ENCODE data around the gene NUBP2.

The NUBP2 gene

GRCh38 chr16:1825864-1826690 is 43.3 kb downstream of the NUBP2 start:
- DNase-seq (ENCODE audit: insufficient read length, low spot score) (peak; percentile 85), FAIRE-seq (no peak)

GRCh38 chr16:1826691-1827573 is 44.2 kb downstream of the NUBP2 start, which contains the start of the genes FAHD1 and HAGH:
FAHD1 (plus strand) TSS chr16:1827206; CDS start chr16:1827239, 33 bp downstream.
HAGH (minus strand) TSS chr16:1826825; CDS start chr16:1826787, 38 bp downstream.
- DNase-seq (ENCODE audit: insufficient read length, low spot score) (peak; percentile 99), FAIRE-seq (peak; percentile 95)

GRCh38 chr16:1828645-1829410 is 46.1 kb downstream of the NUBP2 start:
- FAIRE-seq (no peak), DNase-seq (ENCODE audit: insufficient read length, low spot score) (no peak)

GRCh38 chr16:1830213-1830612 is 47.5 kb downstream of the NUBP2 start:
- FAIRE-seq (no peak), DNase-seq (ENCODE audit: insufficient read length, low spot score) (no peak)

- FAIRE-seq (no peak), DNase-seq (ENCODE audit: insufficient read length, low spot score) (no peak)
Measured at GRCh38 chr16:1831186-1832075, 48.7 kb downstream of the NUBP2 start.

- FAIRE-seq, result no peak
- DNase-seq (ENCODE audit: insufficient read length, low spot score), result no peak
Measured at GRCh38 chr16:1832838-1833454, 50.2 kb downstream of the NUBP2 start.

- no peak for FAIRE-seq
- DNase-seq (ENCODE audit: insufficient read length, low spot score), result no peak
Measured at GRCh38 chr16:1834096-1834495, 51.3 kb downstream of the NUBP2 start.

All from GM19239 (cell line).